GM19043 (cell line): ENCODE results near the gene PDZD2.
A peak's percentile ranks its signal among the peaks of the same experiment; 100 is the strongest.
"Not testable (repeated sequence)": the region's sequence is repeated elsewhere in the genome, so short reads cannot be mapped to it uniquely, and the experiment has no call there.

Experiments
- ATAC-seq: cut with Tn5 transposase; IDR thresholded peaks from one replicate; pipeline ENCODE4 v1.9.1; 2021; ENCODE audit warnings: low read depth; ENCODE audit not compliant: unreplicated experiment

PDZD2 gene

DNA sequence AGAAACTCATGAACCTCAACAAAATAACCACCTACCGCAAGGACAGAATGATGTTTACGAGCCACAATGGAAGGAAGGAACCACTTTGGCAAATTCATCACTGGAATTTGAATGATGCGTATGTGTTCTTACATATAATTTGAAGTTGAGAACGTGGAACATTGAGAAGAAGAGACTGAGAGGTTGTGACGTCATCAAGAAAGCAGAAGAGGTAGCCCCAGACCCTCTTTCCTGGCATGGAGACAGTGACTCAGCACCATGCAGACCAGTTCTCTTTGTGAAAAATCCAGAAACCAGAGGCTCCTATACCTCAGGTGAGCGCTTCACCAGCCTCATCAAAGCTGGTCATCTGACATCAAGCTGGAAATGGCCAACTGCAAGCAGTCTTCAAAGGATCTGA, 124.5 kb downstream of the PDZD2 start:
- no peak for ATAC-seq

DNA sequence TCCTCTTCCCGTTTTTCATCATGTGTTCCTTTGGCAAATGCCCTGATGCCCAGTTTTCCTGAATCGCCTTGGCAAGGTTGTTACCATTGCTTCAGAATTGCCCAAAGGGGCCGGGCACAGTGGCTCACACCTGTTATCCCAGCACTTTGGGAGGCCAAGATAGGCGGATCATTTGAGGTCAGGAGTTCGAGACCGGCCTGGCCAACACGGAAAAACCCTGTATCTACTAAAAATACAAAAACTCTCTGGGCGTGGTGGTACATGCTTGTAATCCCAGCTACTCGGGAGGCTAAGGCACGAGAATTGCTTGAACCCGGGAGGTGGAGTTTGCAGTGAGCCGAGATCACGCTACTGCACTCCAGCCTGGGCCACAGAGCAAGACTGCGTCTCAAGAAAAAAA, 125.8 kb downstream of the PDZD2 start:
- not testable (repeated sequence) for ATAC-seq

DNA sequence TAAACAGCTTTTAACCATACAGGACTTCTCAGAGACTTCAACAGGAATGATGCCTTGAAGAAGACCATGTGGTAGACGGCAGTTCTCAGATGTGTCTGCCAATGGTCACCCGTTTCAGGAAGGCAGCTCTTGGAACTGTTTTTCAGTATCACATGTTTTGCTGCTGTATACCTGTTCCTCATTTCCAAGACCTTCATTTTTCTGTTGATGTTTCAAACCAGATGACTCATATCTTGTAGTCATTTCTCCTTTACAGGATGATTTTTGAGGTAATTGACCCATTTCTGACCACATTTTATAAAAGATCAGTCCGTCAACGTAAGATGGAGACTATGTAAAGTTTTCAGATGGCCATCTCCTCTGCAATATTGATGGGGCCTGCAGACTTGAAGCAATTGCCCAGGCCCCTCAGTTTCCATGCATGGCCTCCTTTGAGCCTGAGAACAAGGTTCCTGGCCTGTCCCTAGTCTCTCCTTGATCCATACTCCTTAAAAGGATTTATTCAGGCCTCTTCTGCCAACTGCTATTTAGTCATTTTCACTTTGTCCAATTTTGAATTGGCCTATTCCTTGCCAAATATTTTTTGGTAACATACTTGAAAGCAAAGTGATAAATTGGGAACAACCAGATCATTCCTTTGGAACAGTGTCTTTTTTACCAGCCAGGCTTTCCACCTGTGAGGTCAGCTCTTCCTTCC, 128.6 kb downstream of the PDZD2 start:
- no peak for ATAC-seq

DNA sequence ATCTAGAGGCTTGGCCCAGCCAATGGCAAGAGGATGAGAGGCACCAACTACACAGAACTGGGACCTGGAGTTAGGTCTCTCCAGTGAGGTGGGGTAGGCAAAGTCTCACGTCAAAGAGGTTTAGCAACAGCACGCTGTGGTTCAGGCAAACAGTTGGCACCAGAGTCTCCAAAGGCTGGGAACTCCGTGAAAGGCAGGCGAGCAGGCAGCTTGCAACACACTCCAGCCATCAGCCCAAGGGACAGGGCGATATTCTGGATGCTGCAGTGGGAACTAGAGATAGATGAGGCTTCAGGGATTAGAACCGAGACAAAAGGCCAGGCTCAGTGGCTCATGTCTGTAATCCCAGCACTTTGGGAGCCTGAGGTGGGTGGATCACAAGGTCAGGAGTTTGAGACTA, 129.1 kb downstream of the PDZD2 start:
- ATAC-seq = no peak

DNA sequence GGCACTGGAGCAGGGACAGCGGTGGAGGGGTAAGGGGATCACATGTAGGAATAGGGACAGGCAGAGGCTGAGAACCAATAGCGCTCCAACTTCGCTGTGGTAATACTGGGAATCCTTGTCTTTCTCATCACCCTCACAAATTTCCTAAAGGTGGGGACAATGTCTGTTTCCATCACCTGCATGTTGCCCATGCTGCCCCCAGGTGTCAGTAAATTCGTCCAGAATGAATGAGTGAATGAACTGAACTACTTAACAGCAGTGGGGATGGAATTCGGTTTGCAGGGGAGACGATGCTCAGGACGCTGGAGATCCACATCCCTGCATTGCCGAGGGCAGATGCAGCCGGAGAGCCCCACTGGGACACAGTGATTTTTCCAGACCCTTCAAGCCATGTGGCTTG, 129.9 kb downstream of the PDZD2 start:
- ATAC-seq = no peak

DNA sequence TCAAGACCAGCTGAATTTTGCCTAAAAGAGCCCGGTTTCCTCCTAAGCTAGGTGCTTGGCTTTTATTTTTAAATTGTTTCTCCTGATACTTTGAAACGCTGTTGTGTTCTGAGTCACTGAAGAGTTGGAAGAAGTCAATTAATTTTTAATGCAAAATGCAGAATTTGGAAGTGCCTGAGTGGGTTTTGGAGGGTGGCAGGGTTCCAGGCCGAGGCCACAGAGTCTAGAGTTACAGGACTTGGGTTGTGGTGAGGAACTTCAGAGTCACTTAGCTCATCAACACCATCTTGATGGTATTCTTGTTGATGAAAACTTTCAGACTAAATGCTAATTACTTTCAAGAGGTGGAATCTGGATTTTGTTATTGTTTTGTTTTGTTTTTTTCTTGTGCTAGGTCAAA, 130.6 kb downstream of the PDZD2 start:
- ATAC-seq = no peak

DNA sequence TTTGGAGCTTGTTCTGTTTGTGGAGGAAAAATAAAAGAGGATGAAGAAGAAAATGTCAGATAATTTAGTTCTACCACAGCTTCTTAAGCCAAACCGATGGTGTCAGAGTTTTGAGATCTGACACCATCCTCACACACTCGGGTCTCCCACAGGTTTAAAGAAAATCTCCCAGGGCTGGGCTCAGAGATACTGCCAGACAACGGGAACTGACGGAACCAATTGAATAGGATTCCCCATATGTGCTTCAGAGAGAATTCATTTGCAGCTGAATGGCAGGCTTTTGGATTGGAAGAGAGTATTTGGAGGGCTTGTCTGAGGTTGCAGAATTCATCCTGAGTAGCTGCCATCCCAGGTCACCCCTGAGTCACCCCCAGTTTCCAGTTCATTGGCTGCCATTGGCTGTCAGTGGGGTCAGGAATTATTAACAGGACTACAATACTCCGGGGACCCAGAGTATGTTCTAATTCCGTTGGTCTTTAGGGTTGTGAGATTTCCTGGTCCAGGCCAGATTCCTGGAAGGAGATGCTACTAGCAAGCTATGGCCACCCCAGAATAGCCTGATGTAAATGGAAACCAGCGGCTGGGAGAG, 131.3 kb downstream of the PDZD2 start:
- no peak for ATAC-seq

DNA sequence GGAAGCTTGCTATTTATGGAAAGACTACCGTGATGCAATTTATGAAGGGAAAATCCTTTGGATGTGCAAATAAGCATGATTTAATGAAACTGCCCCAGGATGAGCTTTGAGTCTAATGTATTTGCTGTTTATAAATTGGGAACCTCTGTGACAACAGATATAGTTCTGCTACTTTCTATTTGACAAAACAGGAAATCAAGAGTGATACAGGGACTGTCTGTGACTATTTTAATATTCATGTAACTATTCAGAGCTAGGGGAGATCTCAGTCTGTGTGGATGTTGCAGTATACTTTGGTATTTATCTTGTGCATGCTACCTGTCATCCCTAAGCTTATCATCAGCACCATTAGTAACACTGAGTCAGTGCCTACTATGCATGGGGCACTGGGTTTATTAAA, 132.1 kb downstream of the PDZD2 start:
- ATAC-seq = peak; percentile 83

DNA sequence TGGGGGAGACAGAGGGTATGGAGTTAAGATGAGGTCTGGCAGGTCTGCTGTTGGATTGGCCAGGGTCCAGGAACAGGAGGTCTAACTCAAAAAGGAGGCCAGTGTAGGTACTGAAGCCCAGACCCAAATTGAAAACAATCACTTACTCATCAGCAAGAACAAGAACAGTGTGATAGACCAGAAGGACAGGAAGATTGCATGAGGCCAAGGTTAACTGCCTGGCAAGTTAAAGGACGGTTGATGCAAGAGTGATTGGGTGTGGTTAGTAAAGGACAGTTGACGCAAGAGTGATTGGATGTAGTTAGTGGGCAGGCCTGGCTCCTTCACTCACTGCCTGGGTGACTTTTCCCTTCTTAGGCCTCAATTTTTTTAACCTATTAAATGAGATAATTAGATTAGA, 132.6 kb downstream of the PDZD2 start:
- peak; percentile 20 for ATAC-seq

DNA sequence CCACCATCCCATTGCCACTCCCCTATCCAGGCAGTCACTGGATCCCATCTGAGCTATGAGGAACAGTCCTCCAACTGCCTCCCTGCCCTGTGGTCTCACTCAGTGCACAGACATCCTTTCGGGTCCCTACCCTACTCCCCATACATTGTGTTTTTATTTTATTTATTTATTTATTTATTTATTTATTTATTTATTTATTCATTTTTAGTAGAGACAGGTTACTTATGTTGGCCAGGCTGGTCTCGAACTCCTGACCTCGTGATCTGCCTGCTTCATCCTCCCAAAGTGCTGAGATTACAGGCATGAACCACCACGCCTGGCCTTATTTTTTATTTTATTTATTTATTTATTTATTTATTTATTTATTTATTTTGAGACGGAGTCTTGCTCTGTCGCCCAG, 137.4 kb downstream of the PDZD2 start:
- not testable (repeated sequence) for ATAC-seq

DNA sequence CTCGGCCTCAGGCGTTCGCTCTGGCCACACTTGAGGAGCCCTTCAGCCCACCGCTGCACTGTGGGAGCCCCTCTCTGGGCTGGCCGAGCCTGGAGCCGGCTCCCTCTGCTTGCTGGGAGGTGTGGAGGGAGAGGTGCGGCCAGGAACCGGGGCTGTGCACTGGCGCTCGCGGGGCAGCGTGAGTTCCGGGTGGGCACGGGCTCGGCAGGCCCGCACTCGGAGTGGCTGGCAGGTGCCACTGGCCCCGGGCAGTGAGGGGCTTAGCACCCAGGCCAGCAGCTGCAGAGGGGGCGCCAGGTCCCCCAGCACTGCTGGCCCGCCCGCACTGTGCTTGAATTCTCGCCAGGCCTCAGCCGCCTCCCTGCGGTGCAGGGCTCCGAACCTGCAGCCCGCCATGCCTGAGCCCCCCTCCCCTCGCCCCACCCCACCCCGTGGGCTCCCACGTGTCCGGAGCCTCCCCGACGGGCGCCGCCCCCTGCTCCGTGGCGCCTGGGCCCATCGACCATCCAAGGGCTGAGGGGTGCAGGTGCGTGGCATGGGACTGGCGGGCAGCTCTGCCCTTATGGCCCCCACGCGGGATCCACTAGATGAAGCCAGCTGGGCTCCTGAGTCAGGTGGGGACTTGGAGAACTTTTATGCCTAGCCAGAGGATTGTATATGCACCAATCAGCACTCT, 138.2 kb downstream of the PDZD2 start:
- ATAC-seq = no peak

DNA sequence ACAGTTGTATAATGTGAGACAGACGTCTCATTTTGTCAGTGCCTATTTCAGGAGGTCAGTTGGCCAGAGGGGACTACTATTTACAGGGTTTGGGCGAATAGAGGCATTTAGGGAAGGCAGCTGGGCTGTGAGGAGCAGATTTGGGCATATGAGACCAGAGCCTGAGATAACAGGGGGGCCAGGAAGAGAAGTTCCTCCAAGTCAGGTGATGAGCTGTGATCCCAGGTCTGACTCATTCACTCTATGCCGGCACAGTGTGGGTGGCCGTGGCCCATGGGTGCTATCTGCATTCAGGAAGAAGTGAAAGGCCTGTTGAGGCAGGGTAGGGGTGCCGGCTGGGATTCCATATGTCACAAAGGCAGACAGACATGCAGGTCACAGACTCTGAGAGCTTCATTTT, 142.8 kb downstream of the PDZD2 start:
- no peak for ATAC-seq

DNA sequence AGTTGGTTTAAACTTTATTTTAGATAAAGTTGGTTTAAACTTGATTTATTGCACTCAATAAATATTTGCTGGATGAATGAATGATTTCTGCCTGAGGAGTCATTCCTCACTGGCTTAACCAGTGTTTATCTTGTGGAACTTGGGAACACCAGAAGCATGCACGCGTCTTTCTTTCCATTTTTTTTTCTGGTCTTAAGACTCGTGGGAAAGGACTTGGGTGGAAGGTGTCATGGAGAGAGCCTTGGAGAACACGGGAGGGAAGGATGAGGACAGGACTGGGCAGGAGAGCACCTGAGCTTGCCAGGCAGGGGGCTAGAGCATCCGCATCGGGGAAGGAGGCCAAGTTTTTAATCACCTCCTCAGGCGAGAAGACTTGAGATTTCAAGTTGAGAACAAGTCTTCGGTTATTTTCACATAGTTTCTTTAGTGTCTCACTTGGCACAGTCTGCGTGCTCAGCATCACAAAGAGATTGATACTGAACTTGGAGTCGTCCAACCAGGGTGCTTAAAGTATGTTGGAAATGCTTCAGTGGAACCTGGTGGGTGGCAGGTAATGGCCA, 144.2 kb downstream of the PDZD2 start:
- no peak for ATAC-seq

DNA sequence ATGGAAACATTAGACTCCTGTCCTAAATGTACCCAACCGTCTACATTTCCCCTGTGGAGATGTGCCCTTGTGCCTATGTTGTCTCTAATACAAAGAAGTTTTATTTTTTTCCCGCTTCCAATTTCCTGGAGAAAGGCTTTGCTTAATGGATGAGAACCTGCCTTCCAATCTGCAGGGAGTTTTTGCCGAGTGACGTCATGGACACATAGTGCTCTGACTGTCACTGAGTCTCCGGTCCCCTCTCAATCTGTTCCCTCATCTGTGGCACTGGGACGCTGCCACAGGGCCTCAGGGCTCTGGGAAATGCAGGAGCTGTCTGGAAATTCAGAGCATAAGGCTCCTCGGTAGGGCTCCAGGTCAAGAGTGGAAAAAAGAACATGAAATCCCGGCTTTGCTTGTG, 144.8 kb downstream of the PDZD2 start:
- ATAC-seq = no peak

DNA sequence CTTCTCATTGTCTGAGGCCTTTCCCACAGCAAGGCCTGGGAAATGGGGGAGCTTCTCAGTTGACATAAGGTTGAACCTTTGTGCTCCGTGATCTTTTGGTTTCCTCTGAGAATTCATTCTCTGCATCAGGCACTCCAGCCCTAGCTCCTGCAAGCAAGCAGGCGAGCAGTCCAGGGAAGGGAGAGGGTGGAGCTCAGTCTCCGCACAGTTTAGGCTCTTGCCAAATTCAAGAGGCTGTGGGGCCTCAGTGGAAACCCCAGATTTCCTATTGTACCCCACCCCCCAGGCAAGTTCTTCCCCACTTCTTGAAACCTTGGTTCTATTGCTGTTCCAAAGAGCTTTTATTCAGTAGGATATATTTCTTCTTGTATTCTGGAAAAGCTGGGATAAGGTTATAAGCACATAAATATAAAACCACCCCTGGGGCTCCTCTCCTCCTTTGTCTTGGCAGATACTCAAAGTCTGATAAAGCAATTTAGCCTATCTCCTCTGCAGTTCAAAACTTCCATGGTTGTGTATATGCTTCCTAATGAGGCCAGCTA, 147.2 kb downstream of the PDZD2 start:
- ATAC-seq = no peak

DNA sequence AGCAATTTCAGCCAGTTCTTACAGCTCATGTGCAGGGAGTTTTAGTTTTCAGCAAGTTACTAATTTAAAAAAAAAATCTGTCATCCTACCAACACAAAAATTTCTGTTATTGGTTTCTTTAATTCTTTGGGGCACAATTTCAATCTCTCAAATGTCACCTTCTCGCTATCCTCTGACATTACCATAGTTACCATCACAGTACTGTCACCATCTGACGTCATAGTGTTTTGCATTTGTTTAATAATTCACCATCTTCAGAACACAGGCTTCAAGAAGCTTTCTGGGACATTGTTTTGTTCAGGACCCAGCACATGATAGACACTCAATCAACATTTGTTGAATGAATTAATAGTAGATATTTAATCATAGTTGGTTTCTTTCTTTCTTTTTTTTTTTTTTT, 155.1 kb downstream of the PDZD2 start:
- no peak for ATAC-seq

DNA sequence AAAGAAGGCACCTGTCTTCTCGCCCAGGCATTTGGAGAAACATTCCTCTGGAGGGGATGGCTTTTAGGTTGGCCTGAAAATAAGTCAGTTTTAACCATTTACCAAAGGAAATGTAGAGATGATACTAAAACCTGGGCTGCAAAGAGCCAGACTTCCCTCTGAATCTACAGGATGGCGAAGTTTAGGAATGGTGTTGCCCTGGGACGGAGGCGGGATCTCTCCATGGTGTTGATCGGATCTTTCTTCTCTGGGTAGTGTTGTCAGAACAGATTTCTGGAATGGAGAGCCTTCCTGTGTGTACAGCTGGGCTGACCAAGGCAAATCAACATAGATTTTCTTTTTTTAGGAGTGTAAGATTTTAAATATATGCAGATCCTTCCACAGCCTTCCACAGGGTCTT, 159.2 kb downstream of the PDZD2 start:
- ATAC-seq = no peak

DNA sequence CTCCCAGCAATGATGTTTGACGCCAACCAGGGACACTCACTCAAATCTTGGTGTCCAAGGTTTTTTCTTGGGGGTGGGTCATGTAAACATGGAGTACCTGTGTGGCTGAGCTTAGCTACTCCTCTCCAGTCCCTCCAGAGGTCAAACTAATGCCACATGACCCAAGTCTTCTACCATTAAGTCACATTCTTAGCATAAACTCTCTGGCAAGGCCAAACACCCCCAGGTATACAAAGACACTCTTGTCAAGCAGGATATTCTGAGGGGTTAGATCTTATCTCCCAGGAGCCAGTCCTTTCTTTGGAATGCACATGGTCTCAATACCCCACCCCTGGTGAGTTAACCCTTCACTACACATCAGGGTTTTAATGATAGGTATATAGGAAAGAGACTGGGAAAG, 161.4 kb downstream of the PDZD2 start:
- ATAC-seq = no peak

DNA sequence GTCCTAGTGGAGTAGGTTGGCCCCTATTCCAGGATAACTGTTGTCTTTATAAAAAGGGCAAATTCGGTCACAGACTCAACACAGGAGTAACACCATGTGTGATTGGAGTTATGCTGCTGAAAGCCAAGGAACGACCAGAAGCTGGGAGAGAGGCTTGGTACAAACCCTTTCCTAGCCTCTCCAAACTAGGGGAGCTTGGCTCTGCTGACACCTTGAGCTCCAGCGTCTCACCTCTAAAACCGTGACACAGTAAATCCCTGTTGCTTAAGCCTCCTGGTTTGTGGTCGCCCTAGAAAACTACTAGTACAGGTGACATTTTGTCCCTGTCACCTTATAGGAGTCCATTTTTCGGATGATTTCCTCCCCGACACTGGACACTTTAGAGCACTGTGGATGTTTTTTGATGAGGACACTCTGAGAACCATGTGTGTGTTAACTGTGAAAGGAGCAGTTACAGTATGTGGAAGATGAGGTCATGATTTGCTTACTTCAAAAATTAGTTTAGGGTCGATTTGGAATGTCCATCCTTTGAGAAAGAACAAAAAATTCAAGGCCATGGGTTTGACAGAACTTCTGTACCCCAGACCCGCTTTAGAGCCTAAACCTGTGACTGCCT, 167.0 kb downstream of the PDZD2 start:
- no peak for ATAC-seq

DNA sequence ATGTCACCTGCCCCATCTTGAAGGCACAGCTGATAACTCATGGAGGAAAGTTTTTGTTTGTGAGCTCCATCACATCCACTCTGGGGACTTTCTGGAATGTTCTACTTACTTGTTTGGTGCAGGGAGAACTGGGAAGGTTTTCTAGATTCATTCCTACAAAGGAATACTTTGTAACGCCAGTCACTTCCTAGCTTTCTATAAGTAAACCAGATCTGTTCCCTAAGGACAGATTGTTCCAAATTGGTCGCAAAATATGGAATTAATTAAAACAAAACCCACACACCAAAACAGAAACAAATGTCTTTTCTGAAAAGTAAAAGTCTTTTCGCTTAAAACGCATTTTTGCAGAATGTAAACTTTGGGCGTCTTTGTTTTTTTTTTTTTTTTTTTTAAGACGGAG, 167.6 kb downstream of the PDZD2 start:
- ATAC-seq = no peak
